Cardiac fibroblast (primary cell): ENCODE data around the gene RNU7-1.
"Not testable (repeated sequence)": the region's sequence is repeated elsewhere in the genome, so short reads cannot be mapped to it uniquely, and the experiment has no call there.

Experiments
- DNase-seq, 2 donors: peaks; one replicate each; pipeline versions ENCODE4 v3.0.0 to v3.0.0-alpha.2; 2010; ENCODE audit warnings: low read depth in 2 of 2
- H3K4me3 ChIP-seq, 2 donors: replicated peaks in 1 of 2; 1 replicate in 1 of 2; 2 replicates in 1 of 2; pipeline ENCODE4 v1.5.1; 2011; ENCODE audit warnings: low read depth in 2 of 2, low read length in 2 of 2, mild to moderate bottlenecking in 2 of 2, moderate library complexity in 1 of 2
- TF ChIP-seq, protein P1 (sequence below): IDR thresholded peaks from one replicate; pipeline ENCODE4 v1.5.1; 2011; ENCODE audit warnings: low read depth, mild to moderate bottlenecking, low read length, inconsistent platforms

Gene RNU7-1

DNA sequence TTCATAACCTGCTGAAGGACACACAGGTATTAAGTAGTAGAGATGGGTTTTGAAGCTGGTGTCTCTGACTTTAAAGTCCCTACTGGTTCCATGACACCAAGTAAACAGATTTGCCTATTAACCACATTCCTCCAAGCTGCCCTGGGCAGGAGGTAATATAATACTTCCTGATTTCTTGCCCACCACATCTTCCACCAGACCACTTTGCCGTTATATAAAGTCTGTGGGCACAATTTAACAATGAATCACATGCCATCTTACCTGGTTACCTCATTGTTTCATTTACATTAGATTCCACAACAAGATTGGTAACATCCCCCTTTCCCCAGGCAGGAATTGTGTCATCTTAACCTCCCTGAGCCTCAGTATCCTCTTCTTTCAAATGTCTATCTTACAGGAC lies 39.9 kb upstream of the RNU7-1 start:
- no peak overlapping the region for H3K4me3 ChIP-seq
- TF ChIP-seq, protein P1, sequence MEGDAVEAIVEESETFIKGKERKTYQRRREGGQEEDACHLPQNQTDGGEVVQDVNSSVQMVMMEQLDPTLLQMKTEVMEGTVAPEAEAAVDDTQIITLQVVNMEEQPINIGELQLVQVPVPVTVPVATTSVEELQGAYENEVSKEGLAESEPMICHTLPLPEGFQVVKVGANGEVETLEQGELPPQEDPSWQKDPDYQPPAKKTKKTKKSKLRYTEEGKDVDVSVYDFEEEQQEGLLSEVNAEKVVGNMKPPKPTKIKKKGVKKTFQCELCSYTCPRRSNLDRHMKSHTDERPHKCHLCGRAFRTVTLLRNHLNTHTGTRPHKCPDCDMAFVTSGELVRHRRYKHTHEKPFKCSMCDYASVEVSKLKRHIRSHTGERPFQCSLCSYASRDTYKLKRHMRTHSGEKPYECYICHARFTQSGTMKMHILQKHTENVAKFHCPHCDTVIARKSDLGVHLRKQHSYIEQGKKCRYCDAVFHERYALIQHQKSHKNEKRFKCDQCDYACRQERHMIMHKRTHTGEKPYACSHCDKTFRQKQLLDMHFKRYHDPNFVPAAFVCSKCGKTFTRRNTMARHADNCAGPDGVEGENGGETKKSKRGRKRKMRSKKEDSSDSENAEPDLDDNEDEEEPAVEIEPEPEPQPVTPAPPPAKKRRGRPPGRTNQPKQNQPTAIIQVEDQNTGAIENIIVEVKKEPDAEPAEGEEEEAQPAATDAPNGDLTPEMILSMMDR = no peak
- no peak for DNase-seq

DNA sequence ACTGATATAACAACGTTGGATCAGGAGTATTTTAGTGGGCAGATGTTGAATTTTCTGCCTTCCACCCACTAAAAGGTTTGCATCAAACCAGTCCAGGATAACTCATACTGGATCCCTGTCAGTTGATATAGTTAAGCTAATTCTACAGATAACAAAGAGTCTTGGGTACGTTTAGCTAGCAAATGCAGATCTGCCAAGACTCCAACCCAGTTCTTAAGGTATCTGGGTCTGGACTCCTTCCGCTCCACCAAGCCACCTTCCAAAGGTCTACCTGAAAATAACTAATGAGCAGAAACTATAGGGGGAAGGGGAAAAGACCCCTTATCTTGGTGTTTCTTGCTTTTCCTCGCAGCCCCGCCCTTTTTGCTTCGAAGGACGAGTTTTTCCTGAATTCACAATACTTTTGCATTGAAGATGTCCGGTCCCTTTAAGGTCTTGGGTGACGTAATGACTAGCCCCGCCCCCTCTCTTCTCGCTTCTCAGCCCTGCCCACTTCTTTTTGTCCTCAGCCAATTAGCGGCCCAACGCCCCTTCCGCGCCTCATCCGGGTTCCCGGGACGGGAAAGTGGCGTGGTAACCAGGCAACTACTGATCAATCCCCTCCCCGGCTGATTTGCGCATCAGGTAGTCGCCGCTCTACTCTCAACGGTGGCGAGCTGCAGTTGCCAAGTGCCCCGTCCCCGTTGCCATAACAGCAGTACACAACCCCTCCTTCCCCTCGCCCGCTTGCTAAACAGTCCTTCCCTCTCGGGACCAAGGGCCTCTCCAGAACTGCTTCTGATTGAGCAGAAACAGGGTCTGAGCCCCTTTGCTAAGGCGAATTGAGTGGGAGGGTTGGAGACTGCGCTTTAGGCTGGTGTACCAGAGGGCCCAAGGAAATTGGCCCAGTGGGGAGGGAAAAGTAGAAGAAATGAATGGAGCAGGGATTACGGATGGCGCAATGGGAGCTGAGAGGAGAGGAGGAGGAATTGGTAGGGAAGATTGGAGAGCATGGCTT lies 39.0 kb upstream of the RNU7-1 start, which contains the start of gene LRRC23:
Gene LRRC23 (plus strand): TSS at position 543 of the 997 bp plus-strand sequence. CDS start 812 bp downstream, outside the sequence.
- TF ChIP-seq, protein P1 = no peak
- DNase-seq = peak; percentile 95 to 97
- H3K4me3 ChIP-seq = peak within 1 kb of the TSS; percentile 70 to 85

DNA sequence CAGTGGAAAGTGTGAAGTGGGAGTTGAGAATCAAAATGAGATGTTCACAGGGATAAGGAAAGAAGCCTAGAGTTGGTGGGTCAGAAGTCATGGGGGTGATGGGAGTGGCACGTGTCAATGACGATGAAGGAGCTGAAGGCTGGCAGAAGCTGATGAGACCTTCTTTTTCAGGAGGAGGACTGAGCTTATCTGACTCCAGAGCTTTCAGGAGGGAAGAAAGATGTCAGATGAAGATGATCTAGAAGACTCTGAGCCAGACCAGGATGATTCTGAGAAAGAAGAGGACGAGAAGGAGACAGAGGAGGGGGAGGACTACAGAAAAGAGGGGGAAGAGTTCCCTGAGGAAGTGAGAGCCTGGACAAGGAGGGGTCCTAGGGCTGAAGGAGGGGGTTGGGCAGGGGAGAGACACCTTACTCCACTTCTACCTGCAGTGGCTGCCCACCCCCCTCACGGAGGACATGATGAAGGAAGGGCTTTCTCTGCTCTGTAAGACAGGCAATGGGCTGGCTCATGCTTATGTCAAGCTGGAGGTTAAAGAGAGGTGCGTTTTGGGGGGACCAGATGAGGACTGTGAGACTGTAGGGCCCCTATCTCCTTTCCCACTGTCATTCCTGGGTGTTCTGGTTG lies 38.1 kb upstream of the RNU7-1 start:
- peak overlapping the region; percentile 70 to 85 for H3K4me3 ChIP-seq
- no peak for DNase-seq
- TF ChIP-seq, protein P1 = no peak

DNA sequence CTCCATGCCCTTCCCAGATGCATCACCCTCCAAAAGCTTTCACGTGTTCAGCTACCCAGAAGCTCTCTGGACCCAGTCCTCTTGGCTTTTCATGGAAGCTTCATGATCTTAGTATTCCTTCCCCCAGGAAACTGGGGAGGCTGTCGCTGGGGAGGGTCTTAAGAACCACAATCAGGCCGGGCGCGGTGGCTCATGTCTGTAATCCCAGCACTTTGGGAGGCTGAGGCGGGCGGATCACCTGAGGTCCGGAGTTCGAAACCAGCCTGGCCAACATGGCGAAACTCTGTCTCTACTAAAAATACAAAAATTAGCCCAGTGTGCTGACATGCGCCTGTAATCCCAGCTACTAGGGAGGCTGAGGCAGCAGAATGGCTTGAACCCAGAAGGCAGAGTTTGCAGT lies 35.5 kb upstream of the RNU7-1 start:
- DNase-seq, H3K4me3 ChIP-seq: not testable (repeated sequence)

DNA sequence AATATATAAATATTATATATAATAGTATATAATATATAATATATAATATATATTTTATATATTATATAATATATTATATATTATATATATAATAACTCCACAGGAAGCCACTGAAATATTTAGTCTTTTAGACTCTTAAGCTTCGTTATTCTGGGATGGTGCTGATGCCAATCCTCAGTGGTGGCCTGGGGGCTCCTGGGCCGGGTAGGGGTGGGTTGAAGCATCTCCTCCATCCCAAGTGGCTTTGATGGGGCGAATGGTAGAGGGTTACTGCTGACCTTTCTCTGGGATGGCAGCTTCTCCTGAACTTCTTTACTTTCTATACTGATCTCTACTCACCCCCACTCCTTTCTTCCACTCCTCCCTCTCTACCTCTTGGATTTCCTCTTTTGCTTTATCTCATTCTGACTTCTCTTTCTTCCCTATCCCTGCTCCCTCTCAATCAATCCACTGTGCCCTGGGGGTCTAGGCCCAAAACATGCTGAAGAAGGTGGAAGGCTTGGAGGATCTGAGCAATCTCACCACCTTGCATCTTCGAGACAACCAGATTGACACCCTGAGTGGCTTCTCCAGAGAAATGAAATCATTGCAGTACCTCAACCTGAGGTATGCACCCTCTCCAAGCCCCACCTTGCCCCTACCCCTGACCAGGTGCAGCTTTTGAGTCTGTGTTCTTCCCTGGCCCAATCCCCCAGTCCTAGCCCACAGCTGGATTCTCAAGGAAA lies 34.0 kb upstream of the RNU7-1 start:
- no peak overlapping the region for H3K4me3 ChIP-seq
- DNase-seq = no peak
- TF ChIP-seq, protein P1 = no peak

DNA sequence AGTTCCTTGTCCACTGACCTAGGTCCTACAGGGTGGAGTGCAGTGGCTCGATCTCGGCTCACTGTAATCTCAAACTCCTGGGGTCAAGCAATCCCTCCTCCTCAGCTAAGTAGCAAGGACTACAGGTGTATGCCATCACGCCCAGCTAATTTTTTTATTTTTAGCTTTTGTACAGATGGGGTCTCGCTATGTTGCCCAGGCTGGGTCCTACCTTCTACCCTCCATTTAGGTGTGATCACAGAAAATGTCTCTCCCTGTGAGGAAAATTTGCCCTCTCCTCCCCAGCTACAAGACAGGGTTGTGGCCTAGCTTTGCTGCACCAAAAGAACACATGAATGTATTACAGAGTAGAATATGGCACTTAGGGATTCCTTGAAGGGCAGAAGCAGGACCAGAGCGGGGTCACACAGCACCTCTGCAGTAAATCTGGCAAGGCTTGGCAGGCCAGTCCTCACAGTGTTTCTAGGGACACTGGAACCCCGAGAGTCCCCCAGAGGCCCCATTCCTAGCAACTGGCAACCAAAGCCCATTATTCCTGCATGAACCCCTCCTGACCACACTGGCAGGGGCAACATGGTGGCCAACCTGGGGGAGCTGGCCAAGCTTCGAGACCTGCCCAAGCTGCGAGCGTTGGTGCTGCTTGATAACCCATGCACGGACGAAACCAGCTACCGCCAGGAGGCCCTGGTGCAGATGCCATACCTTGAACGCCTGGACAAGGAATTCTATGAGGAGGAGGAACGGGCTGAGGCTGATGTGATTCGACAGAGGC lies 31.3 kb upstream of the RNU7-1 start:
- TF ChIP-seq, protein P1 = no peak
- DNase-seq = no peak
- no peak overlapping the region for H3K4me3 ChIP-seq
